Measurements from ENCODE around the gene GHRL.

GHRL gene

GRCh38 chr3:10240799-10241198 is 51.9 kb downstream of the GHRL start:
- Histone ChIP-seq H3K36me3 (ENCODE audit: insufficient read depth, insufficient read length, low read length) (peaks cover 4% of the 10 kb centered on the region), H3K9me3 (ENCODE audit: insufficient read depth, low read length) (peaks cover 17% of the 10 kb centered on the region), H3K9ac (ENCODE audit: insufficient read length, low read depth) (no peak overlapping the region), H3K4me1 (ENCODE audit: insufficient read depth, insufficient read length) (peaks cover 2% of the 10 kb centered on the region), H3K4me3 (ENCODE audit: insufficient read length, low read depth) (no peak overlapping the region), H3K27me3 (ENCODE audit: insufficient read depth, insufficient read length) (no peaks in the 10 kb centered on the region)
- TF ChIP-seq SUZ12 (IDR thresholded peaks at IDR 0.05; ENCODE audit: extremely low read depth, insufficient read depth, insufficient read length) (no peak), YY1 (IDR thresholded peaks at IDR 0.05; ENCODE audit: insufficient read depth, insufficient read length) (no peak), ZNF274 (IDR thresholded peaks at IDR 0.05; ENCODE audit: low read depth, low read length) (no peak)
- DNase-seq (ENCODE audit: low read depth, low spot score), result no peak

GRCh38 chr3:10238345-10239183 is 54.2 kb downstream of the GHRL start:
- H3K27me3 ChIP-seq (ENCODE audit: insufficient read depth, insufficient read length), result no peaks in the 10 kb centered on the region

More at GRCh38 chr3:10238345-10239183, 54.2 kb downstream of the GHRL start:
- H3K4me1 ChIP-seq (ENCODE audit: insufficient read depth, insufficient read length), result peaks cover 6% of the 10 kb centered on the region
- no peak for DNase-seq (ENCODE audit: low read depth, low spot score)
- no peak overlapping the region for H3K4me3 ChIP-seq (ENCODE audit: insufficient read length, low read depth)
- no peaks in the 10 kb centered on the region for H3K9me3 ChIP-seq (ENCODE audit: insufficient read depth, low read length)
- no peak for TF ChIP-seq ZNF274 (IDR thresholded peaks at IDR 0.05; ENCODE audit: low read depth, low read length)
- no peak for TF ChIP-seq YY1 (IDR thresholded peaks at IDR 0.05; ENCODE audit: insufficient read depth, insufficient read length)
- no peak for TF ChIP-seq SUZ12 (IDR thresholded peaks at IDR 0.05; ENCODE audit: extremely low read depth, insufficient read depth, insufficient read length)
- no peak overlapping the region for H3K9ac ChIP-seq (ENCODE audit: insufficient read length, low read depth)
- peaks cover 14% of the 10 kb centered on the region for H3K36me3 ChIP-seq (ENCODE audit: insufficient read depth, insufficient read length, low read length)

Data from NT2/D1 (cell line).